Keratinocyte (primary cell): ENCODE data around the gene TMEM9. TPM values are rescaled to one million over a fixed set of nuclear protein-coding genes. Genes with fewer than 3 reads are reported as not detected.

Experiments
- DNase-seq: peaks from one replicate; pipeline ENCODE4 v3.0.0-alpha.2; 2011; ENCODE audit warnings: low read depth, missing footprints, low spot score
- FAIRE-seq: peaks from 2 replicates; lab custom pipeline; 2011; peaks lifted over from hg19 to GRCh38; lab: Jason Lieb, UNC
- H2AFZ ChIP-seq: 2 replicates; pipeline ENCODE4 v1.6.0; 2012; ENCODE audit warnings: low read length, control low read depth, inconsistent platforms; ENCODE audit not compliant: control insufficient read depth
- H3K27ac ChIP-seq: 2 replicates; pipeline ENCODE4 v1.5.1; 2011; ENCODE audit warnings: low read length; ENCODE audit not compliant: control insufficient read depth, insufficient read depth
- H3K27me3 ChIP-seq: 3 replicates; pipeline ENCODE4 v1.6.0; 2011; ENCODE audit warnings: low read length; ENCODE audit not compliant: control insufficient read depth, insufficient read depth; ENCODE audit errors: extremely low read depth
- H3K36me3 ChIP-seq, 2 experiments: 2 replicates in 1 of 2; 3 replicates in 1 of 2; pipeline ENCODE4 v1.5.1; 2011; ENCODE audit warnings: low read length in 2 of 2, mild to moderate bottlenecking in 1 of 2; ENCODE audit not compliant: control insufficient read depth in 2 of 2, insufficient read depth in 2 of 2; ENCODE audit errors: extremely low read depth in 1 of 2
- H3K4me1 ChIP-seq: 3 replicates; pipeline ENCODE4 v1.5.1; 2011; ENCODE audit warnings: low read length; ENCODE audit not compliant: control insufficient read depth, insufficient read depth; ENCODE audit errors: extremely low read depth
- H3K4me2 ChIP-seq: 3 replicates; pipeline ENCODE4 v1.6.0; 2011; ENCODE audit warnings: low read depth, low read length; ENCODE audit not compliant: control insufficient read depth, insufficient read depth; ENCODE audit errors: extremely low read depth
- H3K4me3 ChIP-seq, 3 experiments: fragments of 200-600 bp in 1 of 3; sonication (generic) in 1 of 3; 2 replicates in 2 of 3; 3 replicates in 1 of 3; pipeline ENCODE4 v1.5.1; 2011 to 2016; ENCODE audit warnings: low read length in 3 of 3, mild to moderate bottlenecking in 3 of 3, control low read depth in 2 of 3, inconsistent platforms in 1 of 3, low read depth in 1 of 3, mixed read lengths in 1 of 3, mixed run types in 1 of 3, moderate library complexity in 1 of 3; ENCODE audit not compliant: control insufficient read depth in 2 of 3, insufficient read depth in 2 of 3; ENCODE audit errors: extremely low read depth in 1 of 3
- H3K79me2 ChIP-seq: 2 replicates; pipeline ENCODE4 v1.6.0; 2012; ENCODE audit warnings: low read length; ENCODE audit not compliant: control insufficient read depth, insufficient read depth
- H3K9ac ChIP-seq: 3 replicates; pipeline ENCODE4 v1.6.0; 2011; ENCODE audit warnings: low read length; ENCODE audit not compliant: control insufficient read depth, insufficient read depth; ENCODE audit errors: extremely low read depth
- H3K9me1 ChIP-seq: 3 replicates; pipeline ENCODE4 v1.6.0; 2011; ENCODE audit warnings: low read length; ENCODE audit not compliant: control insufficient read depth, insufficient read depth; ENCODE audit errors: extremely low read depth
- H3K9me3 ChIP-seq: 2 replicates; pipeline ENCODE4 v1.5.1; 2012; ENCODE audit warnings: low read depth, low read length; ENCODE audit not compliant: control insufficient read depth
- H4K20me1 ChIP-seq: 3 replicates; pipeline ENCODE4 v1.6.0; 2011; ENCODE audit warnings: low read length; ENCODE audit not compliant: control insufficient read depth, insufficient read depth; ENCODE audit errors: extremely low read depth
- CTCF ChIP-seq, 3 experiments: IDR thresholded peaks in 1 of 3; conservative IDR thresholded peaks in 1 of 3; optimal IDR thresholded peaks in 1 of 3; 2 replicates in 2 of 3; 3 replicates in 1 of 3; pipeline versions ENCODE3 to v1.5.1; 2011; ENCODE audit warnings: low read length in 3 of 3, mild to moderate bottlenecking in 3 of 3, moderate library complexity in 2 of 3, control low read depth in 1 of 3, inconsistent platforms in 1 of 3; ENCODE audit not compliant: insufficient read depth in 2 of 3; ENCODE audit errors: extremely low read depth in 1 of 3
- EZH2 ChIP-seq: IDR thresholded peaks from one replicate; pipeline ENCODE4 v1.6.1; 2012; ENCODE audit warnings: inconsistent platforms, mild to moderate bottlenecking, low read length, moderate library complexity
- dilution Hi-C: fragments of 300-500 bp; cut with MboI; formaldehyde crosslinking; loops from one replicate; pipeline ENCODE4 v1.7.0; 2020; ENCODE audit warnings: low sequenced_read_pairs; ENCODE audit not compliant: extremely low pct_ligation_motif_present
- polyA plus RNA-seq, 5 experiments: library from polyadenylated mRNA; depleted of rRNA in 3 of 5; stranded (reverse) in 3 of 5; stranded (forward) in 1 of 5; unstranded in 1 of 5; fragments of >200 nt; gene quantifications; 1 replicate in 1 of 5; 2 replicates in 3 of 5; 3 replicates in 1 of 5; pipeline versions ENCODE4 v1.2.1 to v1.2.3, GENCODE V29; 2011 to 2012; ENCODE audit warnings: missing spikeins in 2 of 5, low read depth in 1 of 5, low replicate concordance in 1 of 5

TMEM9 gene
- polyA plus RNA-seq, 1 donor (not counting 4 experiments of a cell fraction or from before 2014, with no cell fraction given), result 56.0 TPM

GRCh38 chr1:201142849-201143725, 11.2 kb downstream of the TMEM9 start:
- no peaks in the 10 kb centered on the region for H3K9me3 ChIP-seq
- H3K4me2 ChIP-seq, result no peak overlapping the region
- H3K27ac ChIP-seq, result no peak overlapping the region
- H3K27me3 ChIP-seq, result no peaks in the 10 kb centered on the region
- FAIRE-seq (no peak), DNase-seq (no peak)
- no peaks in the 10 kb centered on the region for H3K4me1 ChIP-seq
- TF ChIP-seq CTCF (optimal IDR thresholded peaks at IDR 0.05 in 1 of 3, IDR thresholded peaks at IDR 0.05 in 1 of 3, conservative IDR thresholded peaks at IDR 0.05 in 1 of 3; ENCODE audit: extremely low read depth in 1 of 3, insufficient read depth in 2 of 3, low read length in 3 of 3) (no peak), EZH2 (no peak)
- H3K79me2 ChIP-seq, result no peaks in the 10 kb centered on the region
- H3K36me3 ChIP-seq, result peaks cover 17 to 30% of the 10 kb centered on the region in 2 experiments
- no peaks in the 10 kb centered on the region for H3K9me1 ChIP-seq
- H2AFZ ChIP-seq, result no peak overlapping the region
- dilution Hi-C loops, result no loop called here
- no peak overlapping the region for H3K9ac ChIP-seq
- no peaks in the 10 kb centered on the region for H4K20me1 ChIP-seq
- H3K4me3 ChIP-seq, result no peak overlapping the region

DNA sequence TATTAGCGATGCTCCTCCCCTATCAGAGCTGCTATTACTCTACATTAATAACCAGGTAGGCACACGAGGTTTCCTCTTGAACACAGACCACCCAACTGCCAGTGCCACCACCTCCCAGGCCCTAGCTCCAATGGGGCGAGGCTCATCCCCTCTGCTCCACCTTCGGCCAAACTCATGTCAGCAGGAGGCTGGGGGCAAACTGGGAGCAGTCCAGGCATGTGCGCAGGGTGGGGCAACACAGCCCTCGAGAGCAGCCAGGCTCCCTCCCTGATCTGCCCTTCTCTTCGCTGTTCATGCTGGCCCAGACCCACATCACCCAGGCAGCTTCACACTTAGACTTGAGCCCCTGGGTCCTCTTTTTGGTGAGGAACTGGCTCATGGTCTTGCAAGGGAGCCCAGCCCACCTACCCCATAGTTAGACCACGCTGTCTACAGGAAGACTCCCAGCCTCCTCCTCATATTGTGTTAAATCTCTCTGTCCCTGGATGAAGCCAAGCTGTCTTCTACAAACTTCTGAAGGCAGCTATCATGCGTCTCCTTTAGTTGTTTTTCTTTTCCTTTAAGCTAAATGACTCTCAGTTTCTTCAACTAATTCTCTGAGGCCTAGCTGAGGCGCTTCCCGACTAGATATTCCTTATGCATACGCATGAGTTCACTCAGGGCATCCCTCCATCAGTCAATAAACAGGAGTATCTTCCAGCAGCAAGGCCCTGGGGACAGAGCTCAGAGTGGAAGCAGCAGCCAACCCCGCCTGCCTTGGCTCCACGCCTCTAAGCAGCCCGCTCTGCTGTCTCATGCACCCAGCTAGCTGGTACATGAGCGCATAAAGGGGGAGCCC, 12.0 kb downstream of the TMEM9 start:
- Histone ChIP-seq H3K27ac (no peak overlapping the region), H3K4me3 (no peak overlapping the region), H3K9me3 (no peaks in the 10 kb centered on the region), H3K9me1 (no peaks in the 10 kb centered on the region), H3K9ac (no peak overlapping the region), H3K4me1 (peaks cover 4% of the 10 kb centered on the region), H3K4me2 (no peak overlapping the region), H3K79me2 (no peaks in the 10 kb centered on the region), H2AFZ (no peak overlapping the region), H3K27me3 (no peaks in the 10 kb centered on the region), H4K20me1 (no peaks in the 10 kb centered on the region), H3K36me3 (peaks cover 17 to 27% of the 10 kb centered on the region in 2 experiments)
- TF ChIP-seq EZH2 (no peak), CTCF (optimal IDR thresholded peaks at IDR 0.05 in 1 of 3, IDR thresholded peaks at IDR 0.05 in 1 of 3, conservative IDR thresholded peaks at IDR 0.05 in 1 of 3; ENCODE audit: extremely low read depth in 1 of 3, insufficient read depth in 2 of 3, low read length in 3 of 3) (no peak)
- FAIRE-seq (no peak), DNase-seq (no peak)
- dilution Hi-C loops, result no loop called here
